Caco-2 (cell line): ENCODE results near the gene RPS6KA4. TPM values are rescaled to one million over a fixed set of nuclear protein-coding genes. Genes with fewer than 3 reads are reported as not detected.

Experiments used
- BruUV-seq: library from RNA; stranded (reverse); fragments of 400-500 nt; replicated peaks from 2 replicates; lab custom pipeline; 2021; lab: Mats Ljungman, UMichigan
- CTCF ChIA-PET: fragments of 300-600 bp; sonication (Branson Sonifier 250); formaldehyde crosslinking; loops from one replicate; lab custom pipeline; 2022; ENCODE audit warnings: antibody characterized with exemption; lab: Charles Lee
- POLR2A ChIA-PET: fragments of 300-600 bp; sonication (Branson Sonifier 250); formaldehyde crosslinking; loops from one replicate; lab custom pipeline; 2022; ENCODE audit warnings: antibody characterized with exemption; lab: Charles Lee
- DNase-seq, 2 experiments: peaks; one replicate each; pipeline versions ENCODE4 v3.0.0 to v3.0.0-alpha.2; 2020 to 2022
- H3K27me3 ChIP-seq: replicated peaks from 2 replicates; pipeline ENCODE4 v1.6.0; 2011; ENCODE audit warnings: low read length; ENCODE audit not compliant: control insufficient read depth, insufficient read depth
- H3K36me3 ChIP-seq: 2 replicates; pipeline ENCODE4 v1.5.1; 2011; ENCODE audit warnings: low read length; ENCODE audit not compliant: control insufficient read depth, insufficient read depth
- H3K4me1 ChIP-seq: fragments of 250-450 bp; sonication (Bioruptor Pico); 2 replicates; pipeline ENCODE4 v1.5.1; 2020; ENCODE audit warnings: mild to moderate bottlenecking
- H3K4me3 ChIP-seq: 2 replicates; pipeline ENCODE4 v1.5.1; 2011; ENCODE audit warnings: low read depth, mild to moderate bottlenecking, control low read depth, low read length
- H3K9me3 ChIP-seq: fragments of 250-450 bp; sonication (Bioruptor Pico); 2 replicates; pipeline ENCODE4 v1.5.1; 2020; ENCODE audit warnings: mild to moderate bottlenecking, moderate library complexity
- H3K27ac Mint-ChIP-seq: one replicate; pipeline ENCODE4 v1.8.0; 2022; ENCODE audit warnings: mixed read lengths; ENCODE audit not compliant: unreplicated experiment
- H3K27me3 Mint-ChIP-seq: one replicate; pipeline ENCODE4 v1.8.0; 2022; ENCODE audit warnings: mixed read lengths; ENCODE audit not compliant: insufficient read depth, unreplicated experiment
- H3K36me3 Mint-ChIP-seq: one replicate; pipeline ENCODE4 v1.8.0; 2022; ENCODE audit warnings: mild to moderate bottlenecking, mixed read lengths; ENCODE audit not compliant: insufficient read depth, unreplicated experiment
- H3K4me1 Mint-ChIP-seq: one replicate; pipeline ENCODE4 v1.8.0; 2022; ENCODE audit warnings: low read depth, mixed read lengths; ENCODE audit not compliant: unreplicated experiment
- H3K4me3 Mint-ChIP-seq: one replicate; pipeline ENCODE4 v1.8.0; 2022; ENCODE audit warnings: mild to moderate bottlenecking, moderate library complexity, mixed read lengths; ENCODE audit not compliant: unreplicated experiment
- H3K9me3 Mint-ChIP-seq: one replicate; pipeline ENCODE4 v1.8.0; 2022; ENCODE audit warnings: mixed read lengths; ENCODE audit not compliant: unreplicated experiment
- CTCF ChIP-seq, 2 experiments: fragments of 200-600 bp in 1 of 2; IDR thresholded peaks; 1 replicate in 1 of 2; 2 replicates in 1 of 2; pipeline versions ENCODE4 v1.5.1 to v1.8.0; 2011 to 2022; ENCODE audit warnings: antibody characterized with exemption in 1 of 2, control low read depth in 1 of 2, inconsistent platforms in 1 of 2, low read depth in 1 of 2, low read length in 1 of 2, mild to moderate bottlenecking in 1 of 2, moderate library complexity in 1 of 2; ENCODE audit not compliant: insufficient read depth in 1 of 2, severe bottlenecking in 1 of 2, unreplicated experiment in 1 of 2
- intact Hi-C: fragments of 100-400 bp; cut with micrococcal nuclease; formaldehyde crosslinking; loops from one replicate; pipeline ENCODE4 v1.10.0; 2022; ENCODE audit not compliant: unreplicated experiment
- total RNA-seq: library from RNA; stranded (reverse); gene quantifications from 2 replicates; pipeline ENCODE4 v1.2.3, GENCODE V29; 2022

The RPS6KA4 gene
- total RNA-seq, 1 experiment from 2014 or later = 95.7 TPM

- BruUV-seq = no TSS peak
- ChIA-PET POLR2A (interaction anchor here (2.8 kb wide), 1 partner anchor 40 kb away, joined by 18 read pairs; the partner anchor contains the start of genes PRDX5 and TRMT112), CTCF (interaction anchor here (1.5 to 6.1 kb wide), 5 partner anchors 40 to 168 kb away, joined by 4 to 274 read pairs (median 18); partner anchors contain the start of genes PRDX5 and TRMT112)
- no peak for DNase-seq
- no peak overlapping the region for H3K4me3 ChIP-seq
- H3K9me3 Mint-ChIP-seq = no peaks in the 10 kb centered on the region
- no peaks in the 10 kb centered on the region for H3K27me3 Mint-ChIP-seq
- peaks cover 46% of the 10 kb centered on the region for H3K4me1 ChIP-seq
- intact Hi-C loops = loop anchor here (5.0 to 10.0 kb wide), 2 partner anchors 85 to 297 kb away; no protein-coding TSS in a partner anchor
- TF ChIP-seq CTCF (IDR thresholded peaks at IDR 0.05; ENCODE audit: insufficient read depth in 1 of 2, low read depth in 1 of 2, low read length in 1 of 2, severe bottlenecking in 1 of 2, unreplicated experiment in 1 of 2) = no peak
- H3K36me3 ChIP-seq = peaks cover 5% of the 10 kb centered on the region
- H3K4me3 Mint-ChIP-seq = peak overlapping the region; percentile 99
- H3K27me3 ChIP-seq = no peaks in the 10 kb centered on the region
- H3K36me3 Mint-ChIP-seq = peaks cover 30% of the 10 kb centered on the region
- H3K9me3 ChIP-seq = no peaks in the 10 kb centered on the region
- peaks cover 29% of the 10 kb centered on the region for H3K4me1 Mint-ChIP-seq
- peak overlapping the region; percentile 86 for H3K27ac Mint-ChIP-seq
Measured at GRCh38 chr11:64357446-64357845, 1.5 kb upstream of the RPS6KA4 start.

GRCh38 chr11:64357904-64358535 lies 942 bp upstream of the RPS6KA4 start:
- H3K9me3 Mint-ChIP-seq = no peaks in the 10 kb centered on the region

More at GRCh38 chr11:64357904-64358535, 942 bp upstream of the RPS6KA4 start:
- peaks cover 36% of the 10 kb centered on the region for H3K36me3 Mint-ChIP-seq
- Histone ChIP-seq H3K9me3 (no peaks in the 10 kb centered on the region), H3K36me3 (peaks cover 7% of the 10 kb centered on the region), H3K4me1 (peaks cover 46% of the 10 kb centered on the region), H3K27me3 (no peaks in the 10 kb centered on the region), H3K4me3 (peak overlapping the region; percentile 99)
- CTCF ChIA-PET = interaction anchor here (0.5 to 6.1 kb wide), 6 partner anchors 27 to 91 kb away, joined by 3 to 274 read pairs (median 11); partner anchors contain the start of genes PRDX5 and TRMT112
- H3K4me1 Mint-ChIP-seq = peaks cover 29% of the 10 kb centered on the region
- H3K27ac Mint-ChIP-seq = peak overlapping the region; percentile 86
- peak overlapping the region; percentile 99 for H3K4me3 Mint-ChIP-seq
- POLR2A ChIA-PET = interaction anchor here (2.8 kb wide), 1 partner anchor 40 kb away, joined by 18 read pairs; the partner anchor contains the start of genes PRDX5 and TRMT112
- H3K27me3 Mint-ChIP-seq = no peaks in the 10 kb centered on the region
- BruUV-seq = no TSS peak
- no peak for TF ChIP-seq CTCF (IDR thresholded peaks at IDR 0.05; ENCODE audit: insufficient read depth in 1 of 2, low read depth in 1 of 2, low read length in 1 of 2, severe bottlenecking in 1 of 2, unreplicated experiment in 1 of 2)
- DNase-seq = peak; percentile 62 to 74
- intact Hi-C loops = loop anchor here (1.0 to 10.0 kb wide), 4 partner anchors 48 to 297 kb away; no protein-coding TSS in a partner anchor
